T-helper 22 cell (primary cell): ENCODE results near the gene ELOVL2.

Experiments
- DNase-seq: peaks from one replicate; pipeline ENCODE4 v3.0.0-alpha.2; 2020; ENCODE audit warnings: low read depth

The ELOVL2 gene

GRCh38 chr6:11056871-11057270, 12.8 kb upstream of the ELOVL2 start:
- no peak for DNase-seq

GRCh38 chr6:11055127-11055627, 11.1 kb upstream of the ELOVL2 start:
- no peak for DNase-seq

- DNase-seq = no peak
These were observed 10.6 kb upstream of the ELOVL2 start for GRCh38 chr6:11054722-11055121.

- DNase-seq = no peak
These were observed 9.2 kb upstream of the ELOVL2 start for GRCh38 chr6:11053307-11053706.

- DNase-seq = no peak
These were observed 6.6 kb upstream of the ELOVL2 start for GRCh38 chr6:11050731-11051130.

- DNase-seq = no peak
These were observed 635 bp upstream of the ELOVL2 start for GRCh38 chr6:11044712-11045167.

- no peak for DNase-seq
These were observed 636 bp downstream of the ELOVL2 start for GRCh38 chr6:11043378-11043960.

- DNase-seq = no peak
These were observed 1.2 kb downstream of the ELOVL2 start for GRCh38 chr6:11042750-11043377.

- DNase-seq = no peak
These were observed 1.9 kb downstream of the ELOVL2 start for GRCh38 chr6:11042025-11042749.

- no peak for DNase-seq
These were observed 4.0 kb downstream of the ELOVL2 start for GRCh38 chr6:11040134-11040533.

GRCh38 chr6:11039040-11039439, 5.1 kb downstream of the ELOVL2 start:
- no peak for DNase-seq

- DNase-seq = no peak
These were observed 7.1 kb downstream of the ELOVL2 start for GRCh38 chr6:11036977-11037430.

- DNase-seq = no peak
These were observed 7.8 kb downstream of the ELOVL2 start for GRCh38 chr6:11036351-11036740.

GRCh38 chr6:11035616-11036350, 8.3 kb downstream of the ELOVL2 start:
- no peak for DNase-seq

GRCh38 chr6:11033825-11034224, 10.3 kb downstream of the ELOVL2 start:
- DNase-seq = no peak

GRCh38 chr6:11030904-11031303, 13.2 kb downstream of the ELOVL2 start:
- DNase-seq = no peak

GRCh38 chr6:11028959-11029358, 15.1 kb downstream of the ELOVL2 start:
- no peak for DNase-seq

GRCh38 chr6:11027565-11028110, 16.5 kb downstream of the ELOVL2 start:
- DNase-seq = no peak

GRCh38 chr6:11025921-11026635, 18.0 kb downstream of the ELOVL2 start:
- DNase-seq = no peak

GRCh38 chr6:11025130-11025529, 19.0 kb downstream of the ELOVL2 start:
- DNase-seq = no peak

GRCh38 chr6:11023032-11023431, 21.1 kb downstream of the ELOVL2 start:
- DNase-seq = no peak
